PFSK-1 (cell line): Measurements from ENCODE around the gene CRHBP. TPM values are rescaled to one million over a fixed set of nuclear protein-coding genes. Genes with fewer than 3 reads are reported as not detected.

Source experiments
- FOXP2 ChIP-seq: optimal IDR thresholded peaks from 2 replicates; pipeline ENCODE3; 2011; ENCODE audit warnings: borderline replicate concordance, control low read depth, inconsistent platforms; ENCODE audit not compliant: insufficient read depth; ENCODE audit errors: extremely low read length, extremely low read depth
- POLR2AphosphoS5 ChIP-seq: IDR thresholded peaks from 2 replicates; pipeline ENCODE4 v1.6.1; 2012; ENCODE audit warnings: low read depth, mild to moderate bottlenecking, control low read depth, low read length, moderate library complexity
- REST ChIP-seq, 2 experiments: IDR thresholded peaks; 2 replicates each; pipeline versions ENCODE4 v1.6.1 to v1.8.0; 2011 to 2012; ENCODE audit warnings: low read depth in 2 of 2, low read length in 2 of 2, control low read depth in 1 of 2, inconsistent platforms in 1 of 2, mild to moderate bottlenecking in 1 of 2, moderate library complexity in 1 of 2; ENCODE audit not compliant: insufficient read depth in 1 of 2
- SIN3A ChIP-seq: IDR thresholded peaks from 2 replicates; pipeline ENCODE4 v1.6.1; 2012; ENCODE audit warnings: mild to moderate bottlenecking, low read length, moderate library complexity, borderline replicate concordance; ENCODE audit not compliant: insufficient read depth
- TAF1 ChIP-seq: IDR thresholded peaks from 2 replicates; pipeline ENCODE4 v1.6.1; 2012; ENCODE audit warnings: low read length, control low read depth, borderline replicate concordance; ENCODE audit not compliant: insufficient read depth
- polyA plus RNA-seq: library from polyadenylated mRNA; unstranded; fragments of >200 nt; gene quantifications from one replicate; pipeline ENCODE4 v1.2.1, GENCODE V29; 2012; ENCODE audit warnings: low read depth, missing spikeins; ENCODE audit not compliant: insufficient read length

Gene CRHBP
- polyA plus RNA-seq = not detected

- TF ChIP-seq SIN3A (no peak), TAF1 (no peak), POLR2AphosphoS5 (no peak), REST (IDR thresholded peaks at IDR 0.05; ENCODE audit: insufficient read depth in 1 of 2, low read depth in 2 of 2, low read length in 2 of 2) (no peak), FOXP2 (no peak)
Observed at GRCh38 chr5:76952795-76953536, at the start of gene CRHBP. CRHBP (plus strand) TSS chr5:76953045; CDS start chr5:76953135, 90 bp downstream.

- TF ChIP-seq TAF1 = no peak
- TF ChIP-seq SIN3A = no peak
- no peak for TF ChIP-seq REST (IDR thresholded peaks at IDR 0.05; ENCODE audit: insufficient read depth in 1 of 2, low read depth in 2 of 2, low read length in 2 of 2)
- no peak for TF ChIP-seq FOXP2
- no peak for TF ChIP-seq POLR2AphosphoS5
Observed at GRCh38 chr5:76908166-76908565, 44.7 kb upstream of the CRHBP start.

- TF ChIP-seq SIN3A = no peak
- TF ChIP-seq FOXP2 = no peak
- no peak for TF ChIP-seq TAF1
- TF ChIP-seq POLR2AphosphoS5 = no peak
- no peak for TF ChIP-seq REST (IDR thresholded peaks at IDR 0.05; ENCODE audit: insufficient read depth in 1 of 2, low read depth in 2 of 2, low read length in 2 of 2)
Observed at GRCh38 chr5:76918539-76918938, 34.3 kb upstream of the CRHBP start.

- no peak for TF ChIP-seq REST (IDR thresholded peaks at IDR 0.05; ENCODE audit: insufficient read depth in 1 of 2, low read depth in 2 of 2, low read length in 2 of 2)
- no peak for TF ChIP-seq FOXP2
- no peak for TF ChIP-seq SIN3A
- TF ChIP-seq POLR2AphosphoS5 = no peak
- no peak for TF ChIP-seq TAF1
Observed at GRCh38 chr5:76920491-76920890, 32.4 kb upstream of the CRHBP start.
